NK-92 (cell line): ENCODE data around the gene GAS6.
"Not testable (repeated sequence)": the region's sequence is repeated elsewhere in the genome, so short reads cannot be mapped to it uniquely, and the experiment has no call there.

Experiments used
- DNase-seq: peaks from one replicate; lab custom pipeline; 2025; ENCODE audit not compliant: unreplicated experiment; lab: John Stamatoyannopoulos, UW

The GAS6 gene

DNA sequence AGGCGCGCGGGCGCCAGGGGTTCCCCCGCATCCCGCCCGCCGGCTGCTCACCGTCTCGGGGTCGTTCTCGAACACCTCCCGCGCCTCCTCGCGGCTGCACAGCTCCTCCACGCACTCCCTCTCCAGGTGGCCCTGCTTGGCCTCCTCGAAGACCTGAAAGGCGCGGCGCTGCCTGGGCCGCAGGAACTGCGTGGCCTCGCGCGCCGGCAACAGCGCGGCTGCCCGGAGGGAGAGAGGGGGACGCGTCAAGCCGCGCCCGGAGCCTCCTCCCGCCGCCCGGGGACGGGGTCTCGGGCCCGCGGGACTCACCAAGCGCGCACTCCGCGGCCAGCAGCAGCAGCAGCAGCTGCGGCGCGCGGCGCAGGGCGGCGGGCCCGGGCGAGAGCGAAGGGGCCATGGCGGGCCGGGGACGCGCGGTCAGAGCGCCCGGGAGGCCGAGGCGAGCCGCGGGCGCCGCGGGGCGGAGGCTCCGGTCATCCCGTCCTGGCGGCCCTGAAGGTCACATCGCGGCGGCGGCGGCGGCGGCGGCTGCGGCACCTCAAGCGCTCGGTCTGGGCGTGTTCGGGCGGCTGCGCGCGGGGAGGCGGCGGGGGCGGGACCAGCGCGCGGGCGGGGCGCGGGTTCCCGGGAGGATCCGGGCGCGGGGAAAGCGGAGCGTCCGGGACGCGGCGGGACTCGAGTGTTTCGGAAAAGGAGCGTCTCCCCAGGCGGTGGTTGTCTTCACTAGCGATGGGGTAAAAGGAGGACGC is at the start of gene GAS6:
Gene GAS6 (minus strand): TSS at position 553 of the 749 bp plus-strand sequence. CDS start 156 bp downstream, at position 397.
- no peak for DNase-seq

DNA sequence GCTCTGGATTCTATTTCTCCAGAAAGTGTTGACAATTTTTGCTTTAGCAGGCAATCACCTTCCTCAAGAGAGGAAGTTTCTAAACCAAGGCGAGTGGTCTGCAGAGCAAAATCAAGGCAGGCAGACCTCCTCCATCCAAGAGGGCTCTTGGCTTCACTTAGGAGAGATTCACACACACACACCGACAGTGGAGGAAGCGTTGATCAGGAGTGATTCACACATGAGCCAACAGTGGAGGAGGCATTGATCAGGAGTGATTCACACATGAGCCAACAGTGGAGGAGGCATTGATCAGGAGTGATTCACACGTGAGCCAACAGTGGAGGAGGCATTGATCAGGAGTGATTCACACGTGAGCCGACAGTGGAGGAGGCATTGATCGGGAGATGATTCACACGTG is 49.5 kb upstream of the GAS6 start:
- DNase-seq = not testable (repeated sequence)

GRCh38 chr13:113912596-113912995 is 48.7 kb upstream of the GAS6 start:
- DNase-seq = no peak

- DNase-seq = no peak
Measured at GRCh38 chr13:113907635-113908617, 44.0 kb upstream of the GAS6 start.

DNA sequence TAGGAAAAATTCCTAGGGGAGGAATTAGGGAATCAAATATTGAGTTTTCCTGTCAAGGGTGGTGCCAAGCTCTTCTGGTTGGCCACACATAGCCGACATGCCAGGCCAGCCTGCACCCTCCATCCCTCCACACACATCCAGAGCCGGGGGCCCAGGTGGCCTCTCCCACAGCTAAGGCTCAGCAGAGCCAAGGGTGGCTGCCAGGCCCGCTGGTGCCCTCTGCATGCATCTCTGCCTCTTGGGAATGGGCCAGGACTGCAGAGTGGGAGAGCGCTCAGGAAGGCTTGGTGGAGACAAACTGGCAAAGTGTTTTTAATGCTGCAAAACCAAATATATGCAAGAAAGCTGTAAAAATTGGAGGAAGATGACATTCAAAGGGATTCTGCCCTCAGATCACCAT is 42.7 kb upstream of the GAS6 start:
- no peak for DNase-seq

GRCh38 chr13:113905942-113906341 is 42.1 kb upstream of the GAS6 start:
- no peak for DNase-seq

DNA sequence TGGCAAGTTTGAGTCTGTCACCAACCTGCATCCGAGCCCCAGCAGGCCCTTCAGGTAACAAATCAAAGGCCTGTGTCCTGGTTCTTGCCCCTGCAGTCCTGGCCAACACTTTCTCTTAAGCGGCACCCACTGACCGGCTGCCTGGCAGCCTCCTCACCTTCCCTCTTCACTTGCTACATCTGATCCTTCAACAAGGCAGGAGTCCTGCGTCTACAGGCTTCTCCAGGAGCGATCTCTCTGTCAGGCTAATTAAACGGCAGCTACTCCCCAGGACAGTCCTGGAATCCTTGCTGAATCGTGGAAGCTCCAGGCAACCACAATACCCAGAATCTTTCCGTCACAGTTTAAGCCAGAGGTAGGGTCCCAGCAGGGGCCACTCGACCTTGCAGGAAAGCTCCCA is 41.1 kb upstream of the GAS6 start:
- DNase-seq = no peak

GRCh38 chr13:113904411-113904810 is 40.5 kb upstream of the GAS6 start:
- DNase-seq = no peak

DNA sequence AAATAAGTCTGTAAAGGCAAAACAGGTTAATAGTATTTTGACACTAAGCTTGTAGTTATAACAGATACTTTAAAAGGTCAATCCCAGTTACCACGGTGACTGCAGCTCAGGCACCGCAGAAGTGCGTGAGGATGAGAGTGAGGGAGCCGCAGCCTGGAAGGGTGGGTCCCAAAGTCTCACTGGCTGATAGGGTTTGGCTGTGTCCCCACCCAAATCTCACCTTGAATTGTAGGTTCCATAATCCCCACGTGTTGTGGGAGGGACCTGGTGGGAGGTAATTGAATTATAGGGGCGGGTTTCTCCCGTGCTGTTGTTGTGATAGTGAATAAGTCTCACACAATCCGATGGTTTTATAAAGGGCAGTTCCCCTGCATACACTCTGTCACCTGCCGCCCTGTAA is 40.0 kb upstream of the GAS6 start:
- DNase-seq = no peak

- DNase-seq = no peak
Measured at GRCh38 chr13:113902986-113903775, 39.3 kb upstream of the GAS6 start.

GRCh38 chr13:113902481-113902880 is 38.6 kb upstream of the GAS6 start:
- no peak for DNase-seq

GRCh38 chr13:113901642-113902041 is 37.8 kb upstream of the GAS6 start:
- DNase-seq = no peak

DNA sequence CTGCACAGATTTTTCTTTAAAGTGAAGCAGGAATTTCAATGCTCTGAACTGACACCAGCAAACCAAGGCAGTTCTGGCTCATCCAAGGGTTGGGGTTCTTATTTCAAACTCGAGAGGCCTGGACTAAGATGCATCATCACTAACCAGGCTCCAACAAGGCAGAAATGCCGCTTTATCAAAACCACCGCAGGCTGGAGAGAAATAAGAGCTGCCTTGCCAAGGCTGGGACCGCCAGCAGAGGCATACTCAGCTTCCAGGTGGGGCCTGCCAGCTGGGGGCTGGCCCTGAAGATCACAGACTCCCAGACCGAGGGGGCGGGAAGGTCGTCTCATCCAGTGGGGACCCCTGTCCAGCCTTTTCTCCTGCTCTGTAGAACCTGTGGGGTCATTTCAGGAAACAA is 37.4 kb upstream of the GAS6 start:
- no peak for DNase-seq

DNA sequence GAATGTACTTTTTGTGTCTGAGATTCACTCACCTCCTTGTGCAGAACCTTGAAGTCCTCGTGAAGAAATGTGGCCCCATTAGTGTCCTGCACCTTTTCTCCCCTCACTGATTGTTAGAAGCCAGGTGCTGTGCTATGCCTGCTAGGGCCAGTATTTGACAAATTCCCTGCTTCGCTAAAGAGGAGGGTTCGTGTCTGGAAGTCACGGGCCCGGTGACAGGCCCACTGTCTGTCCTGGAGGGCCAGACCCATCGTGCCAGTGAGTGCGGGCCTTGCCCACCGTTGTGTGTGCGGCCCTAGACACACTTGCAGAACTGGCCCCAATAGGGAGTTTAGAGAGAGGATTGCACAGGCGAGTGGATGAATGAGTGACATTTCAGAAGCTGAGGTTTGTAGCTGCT is 36.8 kb upstream of the GAS6 start:
- no peak for DNase-seq

- DNase-seq = no peak
Measured at GRCh38 chr13:113898391-113898790, 34.5 kb upstream of the GAS6 start.

GRCh38 chr13:113897966-113898365 is 34.1 kb upstream of the GAS6 start:
- DNase-seq = no peak

- no peak for DNase-seq
Measured at GRCh38 chr13:113897161-113897560, 33.3 kb upstream of the GAS6 start.

- DNase-seq = no peak
Measured at GRCh38 chr13:113895436-113895835, 31.6 kb upstream of the GAS6 start.

- DNase-seq = no peak
Measured at GRCh38 chr13:113890774-113891480, 27.1 kb upstream of the GAS6 start.

DNA sequence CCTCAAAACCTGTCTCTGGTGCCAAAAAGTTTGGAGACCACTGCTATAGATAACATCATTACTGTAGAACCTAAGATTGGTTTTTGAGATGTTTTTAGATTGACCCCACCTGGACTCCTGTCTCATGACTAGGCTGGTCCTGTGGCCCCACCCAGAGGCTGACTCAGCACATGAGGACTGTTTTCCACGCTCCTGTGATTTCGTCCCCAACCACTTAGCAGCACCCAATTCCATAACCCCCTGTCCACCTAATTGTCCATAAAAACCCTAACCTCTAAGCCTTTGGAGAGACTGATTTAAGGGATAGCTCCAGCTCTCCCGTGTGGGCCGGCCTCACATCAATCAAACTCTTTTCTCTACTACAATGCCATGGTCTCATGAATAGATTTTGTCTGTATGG is 25.6 kb upstream of the GAS6 start:
- DNase-seq = no peak
